HG02973 (cell line): ENCODE data around the gene RSPH10B.
"Not testable (repeated sequence)": the region's sequence is repeated elsewhere in the genome, so short reads cannot be mapped to it uniquely, and the experiment has no call there.

Experiments
- ATAC-seq: cut with Tn5 transposase; IDR thresholded peaks from one replicate; pipeline ENCODE4 v1.9.1; 2021; ENCODE audit warnings: moderate library complexity; ENCODE audit not compliant: unreplicated experiment

The RSPH10B gene

GRCh38 chr7:5930290-5930689 is 40.2 kb downstream of the RSPH10B start:
- not testable (repeated sequence) for ATAC-seq

DNA sequence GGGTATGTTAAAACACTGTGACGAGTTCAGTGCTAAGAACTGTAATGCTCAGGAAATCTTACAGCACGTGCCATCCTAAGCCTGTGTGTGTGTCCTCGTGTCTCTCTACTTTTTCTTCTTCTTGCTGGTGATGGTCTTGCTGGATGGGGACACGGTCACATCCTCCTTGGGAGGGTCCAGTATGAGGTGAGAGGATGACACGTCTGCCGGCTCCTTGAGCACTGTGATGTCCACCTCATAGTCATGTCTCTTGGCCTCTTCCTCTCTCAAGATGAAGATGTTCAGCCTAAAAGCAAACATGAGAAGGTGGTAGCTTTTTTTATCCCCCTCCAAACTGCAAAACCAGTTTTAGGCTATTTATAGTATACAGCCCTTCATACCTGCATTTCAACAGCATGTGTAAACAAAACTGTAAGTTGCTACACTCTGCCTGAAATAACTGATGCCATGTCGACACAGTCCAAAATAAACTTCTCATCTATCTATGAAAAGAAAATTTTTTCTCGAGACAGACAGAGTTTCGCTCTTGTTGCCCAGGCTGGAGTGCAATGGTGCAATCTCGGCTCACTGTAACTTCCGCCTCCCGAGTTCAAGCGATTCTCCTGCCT is 44.1 kb downstream of the RSPH10B start:
- not testable (repeated sequence) for ATAC-seq

DNA sequence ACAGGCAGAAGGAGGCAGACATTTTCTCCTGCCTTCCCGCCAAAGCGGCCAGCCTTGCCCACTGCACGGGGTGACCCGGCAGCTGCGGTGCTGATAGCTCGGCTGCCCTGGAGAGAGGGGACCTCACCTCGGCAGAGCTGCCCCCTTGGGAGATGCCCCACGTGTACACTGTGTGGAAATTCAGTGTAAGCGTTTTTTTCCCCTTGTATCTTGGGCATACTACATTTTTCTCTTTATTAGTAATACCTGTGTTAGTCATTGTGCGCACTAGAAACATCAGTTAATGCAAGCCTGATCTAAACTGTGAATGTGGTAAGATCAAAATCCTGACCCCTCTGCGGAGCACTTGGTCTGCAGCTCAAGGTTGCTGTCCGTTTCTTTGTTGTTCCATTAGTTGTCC is 45.9 kb downstream of the RSPH10B start:
- ATAC-seq: not testable (repeated sequence)

DNA sequence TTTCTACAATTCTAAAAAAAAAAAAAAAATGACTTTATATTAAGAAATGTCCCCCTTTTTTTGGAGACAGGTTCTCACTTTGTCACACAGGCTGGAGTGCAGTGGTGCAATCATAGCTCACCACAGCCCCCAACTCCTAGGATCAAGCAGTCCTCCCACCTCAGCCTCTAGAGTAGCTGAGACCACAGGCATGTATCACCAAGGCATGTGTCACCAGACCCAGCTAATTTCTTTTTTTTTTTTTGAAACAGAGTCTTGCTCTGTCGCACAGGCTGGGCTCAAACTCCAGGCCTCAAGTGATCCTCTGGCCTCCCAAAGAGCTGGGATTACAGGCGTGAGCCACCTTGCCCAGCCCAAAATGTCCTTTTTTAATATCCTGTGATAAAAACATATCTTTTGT is 46.3 kb downstream of the RSPH10B start:
- ATAC-seq: not testable (repeated sequence)

DNA sequence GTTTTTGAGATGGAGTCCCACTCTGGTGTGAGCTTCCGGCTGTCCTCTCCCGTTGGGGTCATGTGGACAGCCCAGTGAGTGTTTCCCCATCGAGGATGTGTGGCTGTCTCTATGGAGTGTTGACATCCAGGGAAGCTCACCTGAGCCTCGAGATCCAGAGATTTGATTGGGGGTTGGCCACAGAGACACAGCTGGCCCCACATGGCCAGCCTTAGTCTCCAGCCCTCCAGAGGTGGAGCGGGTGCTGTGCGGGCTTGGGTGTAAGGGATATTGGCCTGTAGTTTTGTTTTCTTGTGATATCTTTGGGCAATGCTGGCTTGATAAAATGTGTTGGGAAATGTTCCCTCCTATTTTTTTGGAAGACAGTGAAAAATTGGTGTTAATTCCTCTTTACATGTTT is 54.0 kb downstream of the RSPH10B start:
- not testable (repeated sequence) for ATAC-seq

GRCh38 chr7:5908835-5909234 is 61.7 kb downstream of the RSPH10B start:
- not testable (repeated sequence) for ATAC-seq

- not testable (repeated sequence) for ATAC-seq
These were observed 65.8 kb downstream of the RSPH10B start for GRCh38 chr7:5904726-5905125.

- ATAC-seq: not testable (repeated sequence)
These were observed 67.5 kb downstream of the RSPH10B start for GRCh38 chr7:5903002-5903401.

- peak; percentile 88 for ATAC-seq
These were observed 71.8 kb downstream of the RSPH10B start, which contains the start of gene CCZ1 for GRCh38 chr7:5898480-5899224. Gene CCZ1 (plus strand): TSS chr7:5898733. CDS start chr7:5898800, 67 bp downstream.

GRCh38 chr7:5897369-5897919 is 73.0 kb downstream of the RSPH10B start:
- not testable (repeated sequence) for ATAC-seq

DNA sequence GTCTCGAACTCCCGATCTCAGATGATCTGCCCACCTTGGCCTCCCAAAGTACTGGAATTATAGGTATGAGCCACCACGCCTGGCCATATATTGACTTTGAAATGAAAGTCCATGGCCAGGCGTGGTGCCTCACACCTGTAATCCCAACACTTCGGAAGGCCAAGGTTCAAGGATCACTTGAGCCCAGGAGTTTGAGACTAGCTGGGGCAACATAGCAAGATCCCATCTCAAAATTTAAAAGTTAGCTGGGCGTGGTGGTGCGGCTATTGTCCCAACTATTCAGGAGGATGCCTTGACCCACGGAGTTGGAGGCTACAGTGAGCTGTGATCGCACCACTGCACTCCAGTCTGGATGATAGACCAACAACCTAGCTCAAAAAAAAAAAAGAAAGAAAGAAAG is 78.0 kb downstream of the RSPH10B start:
- no peak for ATAC-seq

DNA sequence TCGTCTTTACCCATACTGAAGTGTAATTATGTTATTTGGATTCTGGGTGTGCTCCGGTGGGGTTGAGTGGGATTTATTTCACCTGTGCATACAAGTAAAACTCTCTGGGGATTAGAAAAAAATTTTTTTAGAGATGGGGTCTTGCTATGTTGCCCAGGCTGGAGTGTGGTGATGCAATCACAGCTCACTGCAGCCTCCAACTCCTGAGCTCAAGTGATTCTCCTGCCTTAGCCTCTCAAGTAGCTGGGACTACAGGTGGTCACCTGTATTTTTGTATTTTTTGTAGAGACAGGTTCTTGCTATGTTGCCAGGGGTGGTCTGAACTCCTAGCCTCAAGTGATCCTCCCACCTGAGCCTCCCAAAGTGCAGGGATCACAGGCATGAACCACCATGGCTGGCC is 80.2 kb downstream of the RSPH10B start:
- not testable (repeated sequence) for ATAC-seq

- ATAC-seq: not testable (repeated sequence)
These were observed 82.5 kb downstream of the RSPH10B start for GRCh38 chr7:5888021-5888420.

GRCh38 chr7:5884431-5884830 is 86.1 kb downstream of the RSPH10B start:
- not testable (repeated sequence) for ATAC-seq

GRCh38 chr7:5880106-5880505 is 90.4 kb downstream of the RSPH10B start:
- ATAC-seq: not testable (repeated sequence)

DNA sequence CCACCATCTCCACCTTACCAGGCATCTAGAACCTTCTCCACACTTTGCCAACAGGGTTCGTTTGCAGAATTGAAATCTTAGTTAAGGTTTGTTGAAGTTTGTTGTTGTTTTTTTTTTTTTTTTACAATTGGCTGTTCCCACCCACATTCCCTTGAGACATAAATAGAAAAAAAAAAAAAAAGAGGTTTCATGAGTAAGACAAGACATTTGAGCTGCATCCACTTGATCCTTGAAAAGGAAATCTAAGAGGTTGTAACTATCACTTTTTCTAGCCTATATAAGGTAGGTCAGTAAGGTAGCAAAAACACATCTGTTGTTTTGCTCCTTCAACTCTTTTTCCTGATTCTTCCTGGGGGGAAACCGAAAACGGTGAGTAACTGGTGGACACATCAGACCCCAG is 90.9 kb downstream of the RSPH10B start:
- ATAC-seq: not testable (repeated sequence)
